Measurements from ENCODE around the gene TWNK. TPM values are rescaled to one million over a fixed set of nuclear protein-coding genes. Genes with fewer than 3 reads are reported as not detected.
"Not testable (repeated sequence)": the region's sequence is repeated elsewhere in the genome, so short reads cannot be mapped to it uniquely, and the experiment has no call there.

TWNK gene
- total RNA-seq, 3 donors from 2014 or later = 3.4 to 7.5 (median 5.3) TPM

DNA sequence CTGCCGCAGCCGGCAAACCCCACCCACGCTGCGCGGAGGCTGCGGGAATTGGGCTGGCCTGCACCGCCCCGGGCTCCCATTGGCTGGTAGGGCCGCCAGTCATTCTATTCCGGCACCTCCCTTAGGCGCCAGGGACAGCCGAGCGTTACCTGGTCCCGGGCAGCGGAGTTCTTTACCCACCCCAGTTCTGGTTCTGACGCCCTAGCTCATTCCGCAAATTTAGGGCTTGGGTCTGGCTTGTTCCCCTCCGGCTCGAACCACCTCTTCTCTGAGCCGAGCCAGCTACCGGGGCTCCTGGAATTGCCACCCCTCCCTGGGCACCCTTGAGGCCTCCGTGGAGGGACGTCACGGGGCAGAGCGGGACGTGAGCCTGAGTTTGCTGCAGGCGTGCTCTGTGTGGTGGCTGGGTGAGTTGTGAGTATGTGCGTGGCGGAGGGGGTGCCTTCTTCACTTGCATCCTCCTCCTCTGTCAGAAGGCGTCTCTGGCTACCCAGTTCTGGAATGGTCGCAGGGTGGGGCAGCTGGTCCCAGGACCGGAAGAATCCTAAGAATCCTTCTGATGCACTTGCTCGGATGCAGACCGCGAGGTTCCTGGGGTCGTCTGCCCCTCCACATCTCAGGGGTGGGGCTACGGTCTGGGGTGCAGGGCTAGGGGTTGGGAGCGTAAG, 43.9 kb downstream of the TWNK start, which contains the start of the genes PDZD7 and SFXN3:
TSS of gene PDZD7 (minus strand) at position 2 of the 668 bp plus-strand sequence. CDS start 910 bp downstream, outside the sequence.
TSS of gene SFXN3 (plus strand) at position 107 of the 668 bp plus-strand sequence. CDS start 3,461 bp downstream, outside the sequence.
- H3K36me3 ChIP-seq = no peaks in the 10 kb centered on the region
- intact Hi-C loops (cut with DNase I; ENCODE audit: low total_unique reads) = no loop called here
- DNase-seq (ENCODE audit: low spot score in 2 of 2) = peak; percentile 89 to 95

DNA sequence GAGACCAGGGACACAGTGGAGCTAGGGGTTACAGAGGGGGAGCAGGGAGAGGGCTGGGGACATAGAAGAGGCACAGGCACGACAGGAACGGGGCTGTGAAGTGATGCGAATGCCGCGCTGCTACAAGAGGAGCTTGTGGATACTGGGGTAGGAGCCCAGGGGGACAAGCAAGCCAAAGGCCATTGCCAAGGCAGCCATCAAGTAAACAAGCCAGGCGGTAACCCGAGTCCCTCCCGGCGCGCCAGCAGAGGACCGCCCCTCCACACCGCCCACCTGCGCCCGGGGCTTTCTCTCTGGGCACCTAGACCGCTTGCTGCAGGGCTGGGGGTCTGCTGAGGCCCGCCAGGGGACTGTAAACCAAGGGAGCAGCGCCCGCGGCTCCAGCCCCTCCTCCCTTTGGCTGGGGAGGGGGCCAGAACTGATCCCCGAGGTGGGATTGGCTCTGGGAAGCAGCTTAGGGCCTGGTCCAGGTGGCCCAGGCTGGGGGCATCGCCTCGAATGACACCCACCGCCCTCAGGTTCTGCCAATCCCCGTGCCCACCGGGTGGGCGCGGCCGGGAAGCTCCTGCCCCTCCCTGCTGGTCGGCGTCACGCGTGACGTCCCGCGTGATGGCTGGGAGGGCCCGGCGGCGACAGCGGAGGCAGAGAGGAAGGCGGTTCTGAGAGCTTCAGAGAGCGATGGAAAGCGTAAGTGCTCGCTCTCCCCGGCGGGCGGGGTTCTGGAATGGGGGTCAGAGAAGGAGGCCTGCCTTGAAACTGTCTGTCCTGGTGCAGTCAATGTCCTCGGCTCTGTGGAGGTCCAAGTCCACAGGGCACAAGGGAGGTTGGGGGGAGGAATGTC, 44.7 kb downstream of the TWNK start:
- Histone ChIP-seq H3K9me3 (no peaks in the 10 kb centered on the region), H3K4me1 (peaks cover 5% of the 10 kb centered on the region in 2 donors), H3K4me3 (peak overlapping the region; percentile 85 to 93 (median 86)), H3K27me3 (no peaks in the 10 kb centered on the region), H3K27ac (peak overlapping the region; percentile 95 to 100), H3K36me3 (no peaks in the 10 kb centered on the region)
- peak in 2 of 3 donors; percentile 24 to 33 for TF ChIP-seq POLR2AphosphoS5 (IDR thresholded peaks at IDR 0.05)
- TF ChIP-seq, protein P1, sequence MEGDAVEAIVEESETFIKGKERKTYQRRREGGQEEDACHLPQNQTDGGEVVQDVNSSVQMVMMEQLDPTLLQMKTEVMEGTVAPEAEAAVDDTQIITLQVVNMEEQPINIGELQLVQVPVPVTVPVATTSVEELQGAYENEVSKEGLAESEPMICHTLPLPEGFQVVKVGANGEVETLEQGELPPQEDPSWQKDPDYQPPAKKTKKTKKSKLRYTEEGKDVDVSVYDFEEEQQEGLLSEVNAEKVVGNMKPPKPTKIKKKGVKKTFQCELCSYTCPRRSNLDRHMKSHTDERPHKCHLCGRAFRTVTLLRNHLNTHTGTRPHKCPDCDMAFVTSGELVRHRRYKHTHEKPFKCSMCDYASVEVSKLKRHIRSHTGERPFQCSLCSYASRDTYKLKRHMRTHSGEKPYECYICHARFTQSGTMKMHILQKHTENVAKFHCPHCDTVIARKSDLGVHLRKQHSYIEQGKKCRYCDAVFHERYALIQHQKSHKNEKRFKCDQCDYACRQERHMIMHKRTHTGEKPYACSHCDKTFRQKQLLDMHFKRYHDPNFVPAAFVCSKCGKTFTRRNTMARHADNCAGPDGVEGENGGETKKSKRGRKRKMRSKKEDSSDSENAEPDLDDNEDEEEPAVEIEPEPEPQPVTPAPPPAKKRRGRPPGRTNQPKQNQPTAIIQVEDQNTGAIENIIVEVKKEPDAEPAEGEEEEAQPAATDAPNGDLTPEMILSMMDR (IDR thresholded peaks at IDR 0.05) = no peak
- intact Hi-C loops (cut with DNase I; ENCODE audit: low total_unique reads) = no loop called here
- peak; percentile 68 to 72 for DNase-seq (ENCODE audit: low spot score in 2 of 2)

More for the DNA sequence above, 43.9 kb downstream of the TWNK start, which contains the start of the genes PDZD7 and SFXN3:
- no peaks in the 10 kb centered on the region for H3K27me3 ChIP-seq
- peak in 2 of 3 donors; percentile 35 to 54 for TF ChIP-seq POLR2AphosphoS5 (IDR thresholded peaks at IDR 0.05)
- TF ChIP-seq, protein P1 (IDR thresholded peaks at IDR 0.05) = no peak
- peak; percentile 8 for TF ChIP-seq POLR2A (IDR thresholded peaks at IDR 0.05)
- peak within 1 kb of the TSS; percentile 85 to 93 (median 86) for H3K4me3 ChIP-seq
- peaks cover 5% of the 10 kb centered on the region in 2 donors for H3K4me1 ChIP-seq
- H3K9me3 ChIP-seq = no peaks in the 10 kb centered on the region
- H3K27ac ChIP-seq = peak within 1 kb of the TSS; percentile 95 to 100

DNA sequence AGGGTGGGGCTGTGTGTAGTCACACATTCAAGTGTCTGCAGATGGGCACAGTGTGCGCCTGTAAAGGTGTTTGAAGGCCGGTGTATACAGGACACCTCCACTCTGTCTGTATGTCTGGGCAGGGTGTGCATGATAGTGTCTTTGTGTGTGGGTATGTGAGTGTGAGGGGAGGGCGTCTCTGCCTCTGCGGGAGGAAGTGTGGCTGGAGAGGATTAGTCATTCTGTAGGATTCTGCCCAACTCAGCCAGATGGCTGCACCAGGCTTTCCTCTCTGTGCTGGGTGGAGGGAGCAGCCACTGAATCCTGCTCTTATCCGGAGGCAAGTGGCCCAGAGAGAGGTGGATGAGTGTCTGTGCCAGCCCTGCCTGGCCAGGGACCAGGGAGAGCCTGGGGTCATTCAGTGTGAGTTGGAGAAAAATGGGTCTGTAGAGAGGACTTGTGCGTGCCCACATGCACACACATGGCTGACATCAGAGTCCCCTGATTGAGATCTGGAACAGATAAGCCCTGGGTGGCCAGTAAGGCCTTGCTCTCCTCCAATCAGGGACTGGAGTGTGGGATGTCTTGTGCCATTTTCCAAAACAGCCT, 45.4 kb downstream of the TWNK start:
- Histone ChIP-seq H3K9me3 (no peaks in the 10 kb centered on the region), H3K27ac (peak overlapping the region; percentile 95 to 100), H3K27me3 (no peaks in the 10 kb centered on the region), H3K36me3 (no peaks in the 10 kb centered on the region), H3K4me3 (peak overlapping the region; percentile 85 to 93 (median 86)), H3K4me1 (peaks cover 5% of the 10 kb centered on the region in 2 donors)
- intact Hi-C loops (cut with DNase I; ENCODE audit: low total_unique reads) = no loop called here
- peak in 1 of 2 donors; percentile 49 for DNase-seq (ENCODE audit: low spot score in 2 of 2)
- TF ChIP-seq POLR2AphosphoS5 (IDR thresholded peaks at IDR 0.05) (no peak), POLR2A (IDR thresholded peaks at IDR 0.05) (no peak)
- TF ChIP-seq, protein P1 (IDR thresholded peaks at IDR 0.05) = no peak

DNA sequence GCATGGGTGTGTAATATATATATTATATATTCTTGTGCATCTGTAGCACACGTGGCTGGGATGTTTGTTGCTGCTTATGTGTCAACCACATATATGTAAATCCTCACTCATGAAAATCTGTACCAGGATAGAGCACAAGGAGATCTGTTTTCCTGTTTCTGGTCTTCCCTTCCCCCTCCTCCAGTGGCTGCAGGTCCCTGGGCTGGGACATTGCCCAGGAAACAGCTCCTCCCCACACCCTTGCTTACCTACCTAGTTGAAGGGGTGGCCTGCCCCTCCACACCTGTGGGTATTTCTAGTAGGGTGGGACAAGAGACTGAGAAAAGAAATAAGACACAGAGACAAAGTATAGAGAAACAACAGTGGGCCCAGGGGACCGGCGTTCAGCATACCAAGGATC, 45.9 kb downstream of the TWNK start:
- peak overlapping the region; percentile 95 to 100 for H3K27ac ChIP-seq
- TF ChIP-seq POLR2A (IDR thresholded peaks at IDR 0.05) (no peak), POLR2AphosphoS5 (IDR thresholded peaks at IDR 0.05) (no peak)
- TF ChIP-seq, protein P1 (IDR thresholded peaks at IDR 0.05) = no peak

DNA sequence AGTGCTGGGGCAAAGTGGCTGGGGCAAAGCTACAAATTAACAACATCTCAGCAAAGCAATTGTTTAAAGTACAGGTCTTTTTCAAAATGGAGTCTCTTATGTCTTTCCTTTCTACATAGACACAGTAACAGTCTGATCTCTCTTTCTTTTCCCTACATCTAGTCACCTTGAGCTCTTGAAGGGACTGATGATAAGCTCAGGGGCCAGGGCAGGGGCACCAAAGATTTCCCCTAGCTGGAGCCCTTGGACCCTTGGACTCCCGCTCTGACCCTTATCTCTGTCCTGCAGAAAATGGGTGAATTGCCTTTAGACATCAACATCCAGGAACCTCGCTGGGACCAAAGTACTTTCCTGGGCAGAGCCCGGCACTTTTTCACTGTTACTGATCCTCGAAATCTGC, 47.1 kb downstream of the TWNK start:
- H3K27me3 ChIP-seq; intact Hi-C loops (cut with DNase I; ENCODE audit: low total_unique reads); H3K4me1 ChIP-seq; H3K9me3 ChIP-seq; H3K4me3 ChIP-seq; DNase-seq (ENCODE audit: low spot score in 2 of 2); H3K36me3 ChIP-seq; H3K27ac ChIP-seq: not testable (repeated sequence)

More for the DNA sequence above, 45.9 kb downstream of the TWNK start:
- peaks cover 5% of the 10 kb centered on the region in 2 donors for H3K4me1 ChIP-seq
- peak overlapping the region; percentile 85 to 93 (median 86) for H3K4me3 ChIP-seq
- no peaks in the 10 kb centered on the region for H3K27me3 ChIP-seq
- DNase-seq (ENCODE audit: low spot score in 2 of 2) = no peak
- H3K36me3 ChIP-seq = no peaks in the 10 kb centered on the region
- H3K9me3 ChIP-seq = no peaks in the 10 kb centered on the region
- intact Hi-C loops (cut with DNase I; ENCODE audit: low total_unique reads) = no loop called here
